OCI-LY7 (cell line): ENCODE measurements around the gene SLC25A13. TPM values are rescaled to one million over a fixed set of nuclear protein-coding genes. Genes with fewer than 3 reads are reported as not detected.

Experiments used
- BruUV-seq: library from RNA; stranded (reverse); fragments of 400-500 nt; replicated peaks from 2 replicates; lab custom pipeline; 2021; lab: Mats Ljungman, UMichigan
- CTCF ChIA-PET: fragments of 300-600 bp; sonication (Branson Sonifier 250); formaldehyde crosslinking; loops from one replicate; lab custom pipeline; 2022; ENCODE audit warnings: antibody characterized with exemption; ENCODE audit not compliant: unreplicated experiment; lab: Charles Lee
- POLR2A ChIA-PET: fragments of 300-600 bp; sonication (Branson Sonifier 250); formaldehyde crosslinking; loops from one replicate; lab custom pipeline; 2022; ENCODE audit warnings: antibody characterized with exemption; lab: Charles Lee
- DNase-seq: peaks from one replicate; pipeline ENCODE4 v3.0.0-alpha.2; 2015; ENCODE audit warnings: low spot score
- H2AFZ ChIP-seq: fragments of 200-600 bp; sonication (generic), shearing (Covaris generic); 2 replicates; pipeline ENCODE4 v1.6.1; 2014; ENCODE audit warnings: mild to moderate bottlenecking, antibody characterized with exemption, low read length, moderate library complexity
- H3K27ac ChIP-seq: fragments of 200-600 bp; sonication (generic); 2 replicates; pipeline ENCODE4 v1.5.1; 2014; ENCODE audit warnings: mixed run types, low read depth, mild to moderate bottlenecking, moderate library complexity, low read length, inconsistent platforms; ENCODE audit not compliant: poor library complexity, severe bottlenecking
- H3K36me3 ChIP-seq: fragments of 200-600 bp; sonication (generic); 2 replicates; pipeline ENCODE4 v1.6.1; 2014; ENCODE audit warnings: mild to moderate bottlenecking, antibody characterized with exemption, low read length, moderate library complexity, mixed read lengths; ENCODE audit not compliant: insufficient read depth
- H3K4me1 ChIP-seq: fragments of 200-600 bp; sonication (generic); 2 replicates; pipeline ENCODE4 v1.5.1; 2014; ENCODE audit warnings: mild to moderate bottlenecking, low read length; ENCODE audit not compliant: insufficient read depth, poor library complexity, severe bottlenecking
- H3K4me2 ChIP-seq: fragments of 200-600 bp; sonication (generic); 2 replicates; pipeline ENCODE4 v1.6.1; 2014; ENCODE audit warnings: mild to moderate bottlenecking, low read length
- H3K4me3 ChIP-seq: fragments of 200-600 bp; sonication (generic); 2 replicates; pipeline ENCODE4 v1.5.1; 2014; ENCODE audit warnings: mild to moderate bottlenecking, low read depth, low read length; ENCODE audit not compliant: poor library complexity, severe bottlenecking
- H3K79me2 ChIP-seq: fragments of 200-600 bp; sonication (generic); 2 replicates; pipeline ENCODE4 v1.6.1; 2016; ENCODE audit warnings: low read depth, mild to moderate bottlenecking, low read length, moderate library complexity, mixed read lengths; ENCODE audit not compliant: insufficient read depth
- H3K9me2 ChIP-seq: fragments of 200-600 bp; sonication (generic); 2 replicates; pipeline ENCODE4 v1.6.1; 2016; ENCODE audit warnings: mild to moderate bottlenecking, low read length, mixed read lengths; ENCODE audit not compliant: insufficient read depth
- H3K9me3 ChIP-seq: fragments of 200-600 bp; sonication (generic); 2 replicates; pipeline ENCODE4 v1.6.1; 2014; ENCODE audit warnings: mild to moderate bottlenecking, mixed run types, low read length, mixed read lengths
- H4K20me1 ChIP-seq: fragments of 200-600 bp; sonication (generic); 2 replicates; pipeline ENCODE4 v1.6.1; 2014; ENCODE audit warnings: mild to moderate bottlenecking, antibody characterized with exemption, low read length, moderate library complexity, mixed read lengths; ENCODE audit not compliant: insufficient read depth
- EZH2phosphoT487 ChIP-seq: fragments of 200-600 bp; sonication (generic); IDR thresholded peaks from 2 replicates; pipeline ENCODE4 v1.6.1; 2018; ENCODE audit warnings: low read depth, borderline replicate concordance, mild to moderate bottlenecking, mixed run types, antibody characterized with exemption, low read length, moderate library complexity, mixed read lengths
- intact Hi-C: fragments of 100-400 bp; cut with micrococcal nuclease; formaldehyde crosslinking; loops from one replicate; pipeline ENCODE4 v1.10.0; 2022; ENCODE audit not compliant: unreplicated experiment
- total RNA-seq, 2 experiments: library from RNA; depleted of rRNA in 1 of 2; stranded (reverse); fragments of >200 nt in 1 of 2; shearing (Covaris generic) in 1 of 2; gene quantifications; 2 replicates each; pipeline ENCODE4 v1.2.3, GENCODE V29; 2014 to 2022
- TF ChIP-seq, protein P1 (sequence below): fragments of 200-600 bp; sonication (generic); conservative IDR thresholded peaks from 2 replicates; pipeline ENCODE4 v1.5.1; 2014; ENCODE audit warnings: mild to moderate bottlenecking, antibody characterized with exemption, low read length, moderate library complexity, mixed read lengths

SLC25A13 gene
- total RNA-seq, 2 experiments from 2014 or later: 0.63 TPM; not detected in 1

- H2AFZ ChIP-seq: no peak overlapping the region
- ChIA-PET CTCF (no interaction called here), POLR2A (interaction anchor here (0.6 to 0.7 kb wide), 2 partner anchors 11 to 1848 kb away, joined by 3 to 4 read pairs; no protein-coding TSS in a partner anchor)
- BruUV-seq: no TSS peak
- no peaks in the 10 kb centered on the region for H4K20me1 ChIP-seq
- no peak for TF ChIP-seq EZH2phosphoT487
- TF ChIP-seq, protein P1, sequence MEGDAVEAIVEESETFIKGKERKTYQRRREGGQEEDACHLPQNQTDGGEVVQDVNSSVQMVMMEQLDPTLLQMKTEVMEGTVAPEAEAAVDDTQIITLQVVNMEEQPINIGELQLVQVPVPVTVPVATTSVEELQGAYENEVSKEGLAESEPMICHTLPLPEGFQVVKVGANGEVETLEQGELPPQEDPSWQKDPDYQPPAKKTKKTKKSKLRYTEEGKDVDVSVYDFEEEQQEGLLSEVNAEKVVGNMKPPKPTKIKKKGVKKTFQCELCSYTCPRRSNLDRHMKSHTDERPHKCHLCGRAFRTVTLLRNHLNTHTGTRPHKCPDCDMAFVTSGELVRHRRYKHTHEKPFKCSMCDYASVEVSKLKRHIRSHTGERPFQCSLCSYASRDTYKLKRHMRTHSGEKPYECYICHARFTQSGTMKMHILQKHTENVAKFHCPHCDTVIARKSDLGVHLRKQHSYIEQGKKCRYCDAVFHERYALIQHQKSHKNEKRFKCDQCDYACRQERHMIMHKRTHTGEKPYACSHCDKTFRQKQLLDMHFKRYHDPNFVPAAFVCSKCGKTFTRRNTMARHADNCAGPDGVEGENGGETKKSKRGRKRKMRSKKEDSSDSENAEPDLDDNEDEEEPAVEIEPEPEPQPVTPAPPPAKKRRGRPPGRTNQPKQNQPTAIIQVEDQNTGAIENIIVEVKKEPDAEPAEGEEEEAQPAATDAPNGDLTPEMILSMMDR: no peak
- H3K4me2 ChIP-seq: no peak overlapping the region
- H3K36me3 ChIP-seq: no peaks in the 10 kb centered on the region
- no peaks in the 10 kb centered on the region for H3K9me3 ChIP-seq
- intact Hi-C loops: no loop called here
- DNase-seq: no peak
- no peak overlapping the region for H3K27ac ChIP-seq
- no peak overlapping the region for H3K4me3 ChIP-seq
- no peaks in the 10 kb centered on the region for H3K9me2 ChIP-seq
- H3K79me2 ChIP-seq: no peaks in the 10 kb centered on the region
- H3K4me1 ChIP-seq: no peaks in the 10 kb centered on the region
These were observed 13.0 kb downstream of the SLC25A13 start for GRCh38 chr7:96308950-96309263.

- Histone ChIP-seq H3K36me3 (no peaks in the 10 kb centered on the region), H3K27ac (no peak overlapping the region), H3K4me1 (no peaks in the 10 kb centered on the region), H3K4me2 (no peak overlapping the region), H3K9me3 (no peaks in the 10 kb centered on the region), H3K4me3 (no peak overlapping the region), H3K9me2 (no peaks in the 10 kb centered on the region), H2AFZ (no peak overlapping the region), H3K79me2 (no peaks in the 10 kb centered on the region), H4K20me1 (no peaks in the 10 kb centered on the region)
- ChIA-PET CTCF (no interaction called here), POLR2A (interaction anchor here (0.6 to 0.7 kb wide), 2 partner anchors 10 to 1847 kb away, joined by 3 to 4 read pairs; no protein-coding TSS in a partner anchor)
- BruUV-seq: no TSS peak
- intact Hi-C loops: no loop called here
- no peak for TF ChIP-seq EZH2phosphoT487
- TF ChIP-seq, protein P1: no peak
- DNase-seq: no peak
These were observed 13.5 kb downstream of the SLC25A13 start for GRCh38 chr7:96308253-96308949.

DNA sequence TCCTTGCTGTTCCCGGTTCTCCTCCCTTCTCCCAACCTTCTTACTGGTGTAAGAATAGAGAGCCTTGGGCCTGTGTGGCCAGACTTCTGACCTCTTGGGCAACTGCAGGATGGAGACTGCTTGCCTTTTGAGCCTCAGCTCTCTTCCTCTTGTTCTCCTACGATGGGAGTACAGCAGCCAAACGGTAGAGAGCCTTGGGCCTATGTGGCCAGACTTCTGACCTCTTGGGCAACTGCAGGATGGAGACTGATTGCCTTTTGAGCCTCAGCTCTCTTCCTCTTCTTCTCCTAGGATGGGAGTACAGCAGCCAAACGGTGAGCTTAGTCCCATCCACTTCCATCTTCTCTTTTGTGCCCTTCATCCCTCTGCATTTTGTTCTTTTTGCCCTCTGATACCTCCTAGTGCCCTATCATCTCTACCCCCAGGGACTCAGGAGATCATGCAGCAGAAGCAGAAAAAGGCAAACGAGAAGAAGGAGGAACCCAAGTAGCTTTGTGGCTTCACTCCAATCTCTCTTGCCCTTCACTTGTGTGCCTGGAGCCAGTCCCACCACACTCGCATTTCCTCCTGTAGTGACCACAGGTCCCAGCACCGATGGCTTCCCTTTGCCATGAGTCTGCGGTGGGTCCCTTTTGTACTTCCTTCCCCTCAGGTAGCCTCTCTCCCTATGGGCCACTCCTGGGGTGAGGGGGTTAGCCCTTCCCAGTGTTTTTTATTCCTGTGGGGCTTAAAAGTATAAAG lies 15.3 kb downstream of the SLC25A13 start:
- H4K20me1 ChIP-seq: no peaks in the 10 kb centered on the region
- no peak for TF ChIP-seq EZH2phosphoT487
- TF ChIP-seq, protein P1: no peak
- H3K36me3 ChIP-seq: no peaks in the 10 kb centered on the region
- H3K9me3 ChIP-seq: no peaks in the 10 kb centered on the region
- intact Hi-C loops: no loop called here
- ChIA-PET CTCF (no interaction called here), POLR2A (no interaction called here)
- DNase-seq: no peak
- H3K4me3 ChIP-seq: no peak overlapping the region
- H2AFZ ChIP-seq: no peak overlapping the region
- no peaks in the 10 kb centered on the region for H3K9me2 ChIP-seq
- H3K79me2 ChIP-seq: no peaks in the 10 kb centered on the region
- H3K4me1 ChIP-seq: no peaks in the 10 kb centered on the region
- H3K4me2 ChIP-seq: no peak overlapping the region
- no TSS peak for BruUV-seq
- H3K27ac ChIP-seq: no peak overlapping the region
